ENCODE measurements around the gene ARMC10. TPM values are rescaled to one million over a fixed set of nuclear protein-coding genes. Genes with fewer than 3 reads are reported as not detected.

The ARMC10 gene
- total RNA-seq, 2 experiments from 2014 or later = 51.1 to 54.1 TPM

Other genes starting within 250 kb of the ARMC10 start
- gene LRRC17, start 162.1 kb upstream of the ARMC10 start, total RNA-seq = not detected
- under 1 TPM; 0.78 to 0.82 TPM for gene FBXL13, start 344 bp upstream of the ARMC10 start, total RNA-seq
- gene NAPEPLD, start 74.0 kb downstream of the ARMC10 start, total RNA-seq = 1 to 10 TPM; 4.1 to 4.9 TPM
- 10 to 100 TPM; 90.3 to 91.9 TPM for gene PMPCB, start 222.3 kb downstream of the ARMC10 start, total RNA-seq

All from activated naive CD8-positive, alpha-beta T cell treated with anti-CD3 and anti-CD28 coated beads for 36 hours (primary cell).